NCI-H526 treated with DMSO at 0.1 percent for 48 hours (cell line): ENCODE results near the gene UBALD1.

Source experiments
- DNase-seq: peaks from one replicate; lab custom pipeline; 2025; lab: John Stamatoyannopoulos, UW

Gene UBALD1

DNA sequence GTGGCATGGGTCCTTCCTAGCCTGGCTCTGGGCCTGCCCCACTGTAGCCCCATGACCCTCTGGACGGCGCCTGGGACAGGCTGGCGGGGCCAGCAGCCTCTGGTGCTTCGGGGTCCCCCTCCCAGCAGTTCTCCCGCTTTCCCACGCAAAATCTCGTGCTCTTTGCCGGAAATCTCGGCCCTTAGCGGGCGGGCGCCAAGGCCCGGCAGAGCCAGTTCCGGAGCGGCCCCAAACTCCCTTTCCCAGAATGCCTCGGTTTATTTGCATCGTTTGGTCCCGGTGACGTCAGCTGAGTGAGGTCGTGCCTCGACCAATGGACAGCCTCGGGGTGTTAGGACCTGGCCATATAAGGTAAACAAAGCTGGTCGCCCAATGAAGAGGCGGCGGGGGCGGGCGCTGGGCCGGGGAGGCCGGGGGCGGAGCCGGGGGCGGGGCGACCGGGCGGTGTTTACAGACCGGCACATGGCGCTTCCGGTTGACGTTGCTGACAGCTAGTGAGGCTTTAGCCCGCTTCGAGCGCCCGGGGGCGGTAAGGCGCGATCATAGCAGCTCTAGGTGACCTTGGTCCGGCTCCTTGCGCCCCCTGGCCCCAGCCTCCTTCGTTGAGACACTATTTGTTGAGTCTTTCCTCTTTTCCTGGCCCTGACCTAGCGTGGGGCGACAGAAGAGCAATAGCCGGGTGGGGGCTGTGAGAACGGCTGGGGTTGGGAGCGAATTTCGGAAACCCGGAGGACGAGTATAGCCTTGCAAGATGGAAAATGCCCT lies 1.5 kb upstream of the UBALD1 start:
- DNase-seq: peak; percentile 94

DNA sequence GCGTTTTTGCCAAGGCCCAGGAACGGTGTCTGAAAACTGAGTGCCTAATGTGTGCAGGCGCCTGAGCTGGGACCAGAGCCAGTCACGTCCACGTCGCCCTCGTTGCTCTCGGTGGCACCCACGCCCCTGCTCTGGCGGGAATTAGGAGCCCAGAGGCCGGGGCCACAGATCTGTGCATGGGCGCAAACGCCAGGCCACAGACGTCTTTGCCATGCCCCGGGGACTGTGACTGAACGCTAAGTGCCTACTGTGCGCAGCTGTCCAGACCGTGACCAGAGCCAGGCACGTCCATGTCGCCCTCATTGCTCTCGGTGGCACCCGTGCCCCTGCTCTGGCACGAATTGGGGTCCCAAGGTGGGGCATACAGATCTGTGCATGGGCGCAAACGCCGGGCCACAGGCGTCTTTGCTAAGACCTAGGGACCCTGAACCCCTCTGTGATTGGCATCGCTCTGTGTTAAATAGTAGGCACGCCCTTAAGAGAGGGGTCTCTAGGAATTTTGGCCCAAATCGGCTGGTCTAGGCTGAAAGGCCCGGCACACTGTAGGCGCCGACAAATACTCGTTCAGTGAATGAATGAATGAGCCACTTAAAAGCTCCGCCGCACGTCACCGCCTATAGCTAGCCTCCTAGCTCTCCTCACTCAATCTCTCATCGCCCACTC lies 827 bp upstream of the UBALD1 start:
- DNase-seq: no peak

DNA sequence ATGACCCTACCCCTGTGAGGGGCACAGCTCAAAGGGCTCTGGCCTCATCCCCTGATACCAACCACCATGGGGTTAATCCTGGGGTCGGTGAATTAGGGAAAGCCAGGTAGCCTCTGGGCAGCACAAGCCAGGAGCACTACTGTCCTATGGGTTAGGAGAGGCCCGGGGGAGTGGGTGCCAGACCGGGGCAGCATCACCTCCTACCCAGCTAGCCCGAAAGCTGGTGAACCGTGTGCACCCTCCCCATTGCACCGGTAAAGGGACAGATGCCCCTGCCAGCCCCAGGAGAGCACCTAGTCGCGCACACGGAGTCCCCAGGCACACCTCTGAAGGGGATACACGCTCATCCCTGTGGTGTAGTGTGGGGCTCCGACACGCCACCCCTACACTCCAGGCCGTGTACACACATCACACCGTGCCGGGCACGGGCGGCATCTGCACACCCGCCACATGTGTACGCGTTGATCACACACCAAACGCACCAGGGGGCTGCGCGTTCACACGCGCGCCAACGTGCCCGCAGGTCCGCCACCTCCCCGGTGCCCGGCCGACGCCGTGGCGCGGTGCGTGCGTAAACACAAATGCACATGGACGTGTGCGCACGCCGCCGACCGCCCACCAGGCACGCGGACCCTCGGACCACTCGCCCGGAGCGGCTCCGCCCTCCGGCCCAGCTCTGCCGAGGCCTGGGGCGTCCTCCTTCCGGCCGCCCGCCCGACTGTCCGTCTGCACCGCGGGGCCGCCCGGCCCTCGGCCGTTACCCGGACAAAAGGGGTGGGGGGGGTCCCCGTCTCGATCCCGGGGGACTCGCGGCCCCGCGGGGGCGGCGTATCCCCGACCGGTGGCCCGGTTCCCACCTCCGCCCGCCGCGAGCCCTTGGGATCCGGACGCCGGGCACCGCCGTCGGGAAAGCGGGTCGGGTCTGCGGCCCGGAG lies 785 bp downstream of the UBALD1 start:
- DNase-seq: no peak

DNA sequence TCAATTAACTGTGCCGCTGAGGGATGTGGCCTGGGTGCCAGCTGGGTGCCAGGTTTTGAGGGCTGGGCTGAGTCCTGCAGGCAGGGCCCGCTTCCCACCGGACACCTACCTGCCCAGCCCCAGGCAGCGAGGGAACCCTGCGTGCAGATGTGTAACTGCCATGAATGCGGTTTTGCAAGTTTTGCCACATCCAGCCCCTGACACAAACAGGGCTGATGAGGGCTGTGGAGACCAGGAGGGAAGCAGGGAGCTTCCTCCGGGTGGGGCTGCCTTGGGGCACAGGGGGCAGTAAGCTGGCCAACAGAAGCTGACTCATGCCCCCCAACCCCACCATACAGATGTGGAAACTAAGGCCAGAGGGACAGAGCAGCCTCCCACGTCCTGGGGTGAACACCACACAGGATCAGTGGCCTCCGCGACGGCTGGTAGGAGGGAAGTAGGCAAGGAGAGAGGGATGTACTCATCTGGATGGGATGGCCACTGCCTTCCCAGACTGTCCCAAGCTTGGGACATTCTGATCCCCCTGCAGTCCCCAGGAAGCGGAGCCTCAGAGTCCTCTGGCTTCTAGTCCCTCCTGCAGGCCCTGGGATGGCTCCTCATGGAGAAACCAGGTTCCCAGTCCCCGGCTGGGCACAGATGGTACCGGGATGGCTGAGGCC lies 1.6 kb downstream of the UBALD1 start:
- DNase-seq: no peak

DNA sequence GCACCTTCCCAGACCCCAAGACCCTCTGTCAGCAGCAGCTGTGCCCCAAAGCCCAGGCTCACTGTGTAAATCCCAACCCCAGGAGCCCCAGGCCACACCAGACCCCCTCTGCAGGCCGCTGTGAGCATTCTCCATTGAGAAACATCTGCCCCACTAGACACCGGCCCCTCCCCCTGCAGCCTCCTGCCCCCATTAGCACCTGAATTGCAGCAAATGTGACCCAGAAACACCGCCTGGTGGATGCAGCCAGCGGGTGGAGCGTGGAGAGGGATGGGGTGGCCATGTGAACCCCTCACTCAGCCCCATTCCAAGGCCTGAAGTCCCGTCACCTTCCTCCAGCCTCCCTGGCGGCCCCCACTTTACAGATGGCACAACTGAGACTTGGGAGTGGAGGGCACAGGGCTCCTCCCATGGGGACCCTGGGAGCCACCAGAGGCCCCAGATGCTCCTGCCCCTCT lies 2.2 kb downstream of the UBALD1 start:
- DNase-seq: no peak

DNA sequence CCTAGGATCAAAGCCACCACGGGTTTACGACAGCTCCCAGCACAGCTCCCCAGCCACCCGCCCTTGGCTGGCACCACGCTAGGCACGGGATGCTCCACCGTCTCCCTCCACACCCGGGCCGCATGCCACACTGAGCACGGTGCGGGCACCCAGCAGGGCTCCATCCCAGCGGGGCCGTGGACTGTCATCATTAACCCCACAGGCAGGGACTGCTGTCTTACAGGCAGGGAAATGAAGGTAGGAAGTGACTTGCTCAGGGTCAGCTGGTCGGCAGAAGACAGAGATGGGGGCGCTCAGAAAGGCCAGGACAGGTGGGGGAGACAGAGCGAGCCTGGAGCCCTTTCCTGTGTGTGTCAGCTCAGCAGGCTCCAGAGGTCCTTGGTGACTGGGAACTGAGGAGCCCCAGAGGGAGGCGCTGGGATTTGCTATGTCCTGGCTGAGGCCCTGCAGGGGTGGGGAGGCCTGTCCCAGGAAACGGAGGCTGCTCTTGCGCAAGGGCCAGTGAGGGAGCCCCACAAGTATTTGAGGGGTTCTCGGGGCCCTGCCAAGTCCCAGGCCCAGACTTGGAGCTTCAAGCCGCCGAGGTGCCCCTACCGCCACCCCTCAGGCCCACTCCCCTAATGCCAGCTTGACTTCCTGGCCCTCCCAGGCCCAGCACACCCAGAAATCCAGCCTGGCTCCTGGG lies 3.2 kb downstream of the UBALD1 start:
- DNase-seq: no peak

DNA sequence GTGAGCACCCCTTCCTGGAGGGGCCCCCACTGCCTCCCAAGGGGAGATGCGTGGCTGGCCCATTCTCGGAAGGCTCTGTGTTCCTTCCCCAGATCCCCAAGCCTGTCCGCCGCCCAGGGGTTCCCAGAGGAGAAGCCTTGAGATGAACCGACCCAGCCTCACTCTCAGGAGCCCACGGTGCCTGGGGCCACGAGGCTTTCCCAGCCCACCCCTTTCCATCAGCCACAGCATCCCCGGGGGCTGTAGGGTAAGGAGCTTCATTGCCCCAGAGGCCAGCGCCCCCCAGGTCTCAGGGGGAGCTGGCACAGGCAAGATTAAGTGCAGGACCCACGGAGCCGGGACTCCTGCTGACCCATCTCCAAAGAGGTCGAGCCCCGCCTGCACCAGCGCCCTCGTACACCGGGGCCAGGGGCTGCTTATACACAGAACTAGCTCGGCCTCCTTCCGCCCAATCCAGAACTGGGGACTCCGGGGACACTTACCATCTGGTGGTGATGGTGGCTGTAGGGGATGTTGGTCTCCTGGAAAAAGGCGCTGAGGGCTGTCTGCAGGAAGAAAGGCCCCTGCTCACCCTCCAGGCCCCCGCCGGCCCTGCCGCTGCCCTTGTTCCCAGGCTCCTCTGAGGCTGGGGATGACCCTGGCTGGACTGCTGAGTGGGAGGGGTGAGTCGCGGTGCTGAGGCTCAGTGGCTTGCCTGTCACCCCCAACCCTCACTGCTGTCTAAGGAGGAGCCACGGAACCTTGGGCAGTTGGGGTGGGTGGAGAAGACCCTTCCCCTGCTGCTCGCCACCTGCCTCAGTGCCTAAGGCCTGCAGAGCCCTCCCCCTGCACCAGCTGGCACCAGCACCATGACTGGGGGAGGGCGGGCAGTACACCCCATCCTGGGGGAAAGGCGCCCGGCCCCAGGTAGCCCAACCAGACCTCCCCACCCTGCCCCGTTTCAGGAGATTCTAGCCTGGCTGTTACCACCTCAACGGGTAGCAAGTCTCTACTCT lies 4.4 kb downstream of the UBALD1 start:
- DNase-seq: no peak

DNA sequence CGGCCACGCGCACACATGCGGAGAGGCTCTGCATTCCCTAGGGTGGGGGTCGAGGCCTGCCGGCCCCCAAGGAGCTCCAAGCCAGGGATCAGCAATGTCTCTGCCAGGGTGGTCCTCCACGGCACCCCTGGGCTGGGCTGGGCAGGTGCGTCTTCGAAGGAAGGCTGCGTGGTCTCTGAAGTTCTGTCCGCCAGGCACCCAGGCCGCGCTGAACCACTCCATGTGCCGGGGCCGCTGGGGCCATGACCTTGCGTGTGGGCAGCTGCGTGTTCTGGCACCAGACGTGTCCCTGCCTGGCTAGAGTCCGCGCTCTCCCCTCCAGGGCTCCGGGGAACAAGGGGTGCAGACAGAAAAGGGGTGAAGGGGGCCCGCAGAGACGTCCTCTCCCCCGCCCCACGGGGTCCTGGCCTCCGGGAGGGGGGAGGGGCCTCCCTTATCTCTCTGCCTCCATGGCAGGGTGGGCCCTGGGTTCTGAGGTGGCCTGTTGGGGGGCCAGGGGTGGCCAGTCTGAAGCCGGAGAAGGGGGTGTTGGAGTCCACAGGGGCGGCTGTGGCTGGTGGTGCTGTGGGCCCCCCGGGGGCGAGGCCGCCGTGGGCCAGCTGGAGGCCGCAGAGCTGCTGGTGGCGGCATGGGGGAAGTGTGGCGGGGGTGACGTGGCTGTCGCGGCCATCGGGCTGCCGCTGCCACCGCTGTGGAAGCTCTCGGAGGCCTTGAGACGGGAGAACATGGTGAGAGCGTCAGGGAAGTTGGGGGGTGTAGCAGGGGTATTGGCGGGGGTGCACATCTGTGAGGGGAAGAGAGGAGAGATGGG lies 5.3 kb downstream of the UBALD1 start:
- no peak for DNase-seq

DNA sequence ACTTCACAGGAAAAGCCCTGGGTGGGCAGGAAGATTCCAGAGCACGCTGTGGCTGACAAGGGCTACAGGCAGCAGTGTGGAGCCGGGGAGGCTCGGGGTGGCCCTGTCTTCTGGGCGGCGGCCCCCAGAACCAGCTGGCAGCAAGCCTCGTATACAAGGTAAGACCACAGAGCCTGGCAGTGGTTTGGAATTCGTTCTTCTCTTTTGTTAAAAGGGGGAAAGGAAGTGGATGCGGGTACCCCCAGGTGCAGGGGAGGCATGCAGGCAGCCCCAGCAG lies 6.0 kb downstream of the UBALD1 start:
- DNase-seq: no peak

DNA sequence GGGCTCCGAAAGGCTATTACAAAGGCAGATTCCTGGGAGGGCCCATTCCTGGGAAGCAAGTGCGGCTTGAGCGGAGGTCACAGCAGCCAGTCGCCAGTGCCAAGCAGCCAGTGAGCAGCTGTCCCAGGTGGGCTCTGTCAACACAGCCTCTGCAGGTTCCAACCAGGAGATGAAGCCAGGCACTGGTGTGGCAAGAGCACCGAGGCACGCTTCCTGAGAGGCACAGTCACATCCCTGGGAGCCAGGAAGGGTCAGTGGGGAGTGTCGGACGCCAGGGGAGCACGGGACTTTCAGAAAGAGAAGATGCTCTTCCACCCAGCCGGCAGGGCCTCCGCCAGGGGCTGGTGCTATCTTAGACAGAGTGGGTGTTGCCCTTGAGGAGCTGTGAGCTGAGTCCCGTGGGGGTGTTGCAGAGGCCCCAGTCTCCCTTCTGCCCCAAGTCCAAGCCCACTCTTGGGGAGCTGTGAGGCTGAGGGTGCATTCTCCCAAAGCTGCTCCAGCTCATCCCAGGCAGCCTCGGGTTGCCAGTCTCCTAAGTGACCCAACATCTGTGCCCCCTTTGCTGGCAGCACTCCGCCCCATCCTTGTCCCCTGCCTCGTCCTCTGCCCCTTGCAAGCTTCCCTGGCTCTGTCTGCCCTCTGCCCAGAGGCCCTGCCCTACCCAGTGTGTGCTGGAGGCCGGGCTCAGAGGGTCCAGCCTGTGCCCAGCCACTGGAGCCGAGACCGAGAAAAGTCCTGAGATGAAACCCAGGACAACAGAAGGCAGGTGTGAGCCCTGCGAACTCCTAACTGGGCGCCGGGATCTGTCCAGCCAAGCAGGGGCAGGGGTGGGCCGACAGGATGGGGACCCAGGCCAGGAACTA lies 6.6 kb downstream of the UBALD1 start:
- DNase-seq: no peak

DNA sequence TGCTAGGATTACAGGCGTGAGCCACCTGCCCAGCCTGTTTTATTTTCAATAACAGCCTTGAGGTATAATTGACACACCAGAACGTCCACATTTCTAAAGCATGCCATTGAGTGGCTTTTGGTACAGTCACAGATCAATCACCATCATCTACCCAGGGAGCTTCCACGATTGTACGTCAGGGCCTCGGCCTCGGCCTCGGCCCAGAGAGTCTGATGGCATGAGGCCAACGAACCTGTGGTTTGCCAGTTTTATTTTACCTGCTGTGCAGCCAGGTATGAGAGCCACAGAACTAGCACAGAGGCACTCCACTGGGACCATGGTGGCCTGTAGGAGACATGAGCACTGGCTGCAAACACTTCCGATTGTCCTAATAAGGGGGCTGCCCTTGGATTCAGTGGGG lies 8.3 kb downstream of the UBALD1 start:
- DNase-seq: no peak

DNA sequence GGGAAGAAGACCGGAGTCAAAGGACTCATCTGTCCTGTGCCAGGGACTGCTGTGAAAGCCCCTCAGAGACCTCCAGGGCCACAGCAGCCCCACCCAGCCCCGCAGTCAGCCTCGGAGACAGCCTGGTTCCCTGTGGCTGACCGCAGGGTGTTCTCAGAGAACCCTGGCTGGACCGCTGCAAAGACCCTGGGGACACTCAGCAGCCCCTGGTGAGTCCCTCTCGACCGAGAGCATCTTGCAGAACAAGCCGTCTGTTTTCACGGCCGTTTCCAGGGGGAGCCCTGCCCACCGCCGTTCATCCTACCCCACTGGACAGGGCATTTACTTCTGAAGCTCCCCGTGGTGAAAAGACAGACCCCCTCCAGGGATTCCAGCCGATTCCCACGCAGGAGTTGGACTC lies 10.3 kb downstream of the UBALD1 start:
- DNase-seq: no peak

DNA sequence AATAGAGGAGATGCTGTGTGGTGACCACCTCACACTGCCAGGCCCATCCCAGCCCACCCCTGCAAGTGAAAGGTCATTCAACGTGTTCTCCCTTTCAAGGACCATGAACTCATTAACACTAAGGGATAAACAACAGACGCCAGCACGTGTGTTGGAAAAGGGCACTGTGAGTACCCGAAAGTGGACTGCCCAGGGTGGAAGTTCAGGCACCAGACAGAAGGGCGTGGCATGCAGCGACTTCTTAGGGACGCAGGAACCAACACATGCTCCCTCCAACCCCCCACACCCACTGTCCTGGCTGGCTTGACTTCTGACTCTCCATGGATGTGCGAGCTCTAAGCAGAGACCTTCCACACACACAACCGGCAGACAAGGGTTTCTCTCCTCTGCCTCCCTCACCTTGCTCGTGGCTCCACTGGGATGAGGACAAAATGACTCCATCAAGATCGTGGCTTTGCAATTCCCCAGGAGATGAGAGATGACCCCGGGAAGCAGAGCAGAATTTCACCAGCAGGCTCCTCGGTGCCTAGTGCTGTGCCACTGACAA lies 11.0 kb downstream of the UBALD1 start:
- DNase-seq: no peak

DNA sequence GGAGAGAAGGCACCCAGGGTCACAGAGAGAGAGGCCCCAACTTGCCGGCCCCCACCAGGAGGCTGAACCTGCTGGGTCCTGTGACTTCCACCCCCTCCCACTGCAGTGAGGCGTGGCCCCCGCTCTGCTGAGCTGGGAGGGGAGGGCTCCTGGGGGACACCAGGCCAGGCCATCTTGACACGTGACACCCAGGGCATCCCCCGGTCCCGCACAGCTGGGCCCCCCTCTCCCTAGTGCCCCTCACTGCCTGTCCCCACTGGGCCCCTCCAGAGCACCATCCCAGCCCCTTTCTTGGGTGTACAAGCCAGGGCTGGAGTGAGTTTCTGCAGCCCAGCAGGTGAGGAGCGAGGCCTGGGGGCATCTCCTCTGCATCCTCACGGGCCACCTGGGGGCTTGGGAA lies 12.4 kb downstream of the UBALD1 start:
- DNase-seq: no peak

DNA sequence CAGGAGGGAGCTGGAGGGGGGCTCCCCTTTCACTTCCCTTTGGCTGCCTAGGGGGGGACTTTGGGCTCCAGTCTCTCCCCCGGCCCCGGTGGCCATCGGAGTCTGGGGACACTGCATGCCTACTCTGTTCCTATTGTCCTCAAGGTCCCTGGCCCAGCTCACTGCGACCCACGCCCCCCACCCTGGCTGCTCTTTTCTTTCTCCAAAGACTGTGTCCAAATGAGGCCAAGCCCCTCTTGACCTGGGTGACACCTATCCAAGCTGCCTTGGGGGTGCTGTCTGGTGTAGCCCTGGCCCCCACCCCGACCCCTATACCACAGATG lies 12.9 kb downstream of the UBALD1 start:
- DNase-seq: no peak

DNA sequence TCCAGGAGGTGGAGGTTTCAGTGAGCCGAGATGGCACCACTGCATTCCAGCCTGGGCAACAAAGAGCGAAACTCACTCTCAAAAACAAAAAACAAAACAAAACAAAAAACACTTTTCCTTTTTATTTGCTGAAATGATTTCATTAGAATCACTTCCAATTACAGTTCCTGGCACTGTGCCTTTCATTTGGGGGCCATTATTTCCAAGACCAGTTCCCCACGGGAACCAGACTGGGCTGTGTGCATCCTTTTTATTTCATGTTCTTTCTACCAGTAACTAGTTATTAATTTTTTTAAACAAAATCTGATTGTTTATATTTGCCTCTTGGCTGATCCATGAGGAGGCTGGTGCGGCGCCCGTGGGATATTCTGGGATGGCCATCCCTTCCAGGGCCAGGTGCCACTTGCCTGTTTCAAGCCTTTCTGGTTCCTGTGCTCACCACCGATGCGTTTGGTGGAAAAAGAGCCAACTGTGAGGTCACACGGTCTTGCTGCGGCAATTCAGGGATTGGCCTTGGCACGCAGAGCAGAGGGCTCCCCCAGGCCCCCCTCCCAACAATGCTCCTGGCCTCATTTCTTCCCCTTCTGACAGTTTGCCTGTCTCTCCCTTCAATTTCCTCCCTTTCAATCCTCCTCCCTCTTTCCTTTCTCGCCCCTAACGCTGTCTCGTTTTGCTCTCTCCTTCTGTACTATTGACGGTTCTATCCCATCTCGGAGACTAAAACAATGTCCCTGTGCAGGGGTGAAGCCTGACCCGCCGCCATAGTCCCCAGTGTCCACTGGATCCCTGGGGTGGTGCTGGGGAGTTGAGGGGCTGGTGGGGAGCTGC lies 13.4 kb downstream of the UBALD1 start:
- DNase-seq: no peak

DNA sequence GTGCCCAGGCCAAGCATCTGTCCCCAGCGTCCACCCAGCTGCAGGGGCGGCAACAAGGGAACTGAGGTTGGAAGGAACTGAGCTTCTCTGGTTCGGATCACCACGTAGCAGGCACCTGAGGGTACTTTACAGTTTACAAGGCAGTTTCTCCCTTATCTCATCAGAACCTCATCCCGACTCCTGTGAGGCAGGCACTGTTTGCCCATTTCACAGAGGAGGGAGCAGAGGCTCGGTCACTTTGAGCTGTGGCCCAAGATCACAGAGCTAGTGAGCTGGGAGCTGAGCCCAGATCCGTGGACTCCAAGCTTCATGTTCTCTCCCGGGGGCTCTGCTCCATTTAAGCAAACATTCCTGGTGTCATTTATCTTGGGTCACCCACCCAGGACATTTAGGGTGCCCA lies 15.1 kb downstream of the UBALD1 start:
- DNase-seq: no peak

DNA sequence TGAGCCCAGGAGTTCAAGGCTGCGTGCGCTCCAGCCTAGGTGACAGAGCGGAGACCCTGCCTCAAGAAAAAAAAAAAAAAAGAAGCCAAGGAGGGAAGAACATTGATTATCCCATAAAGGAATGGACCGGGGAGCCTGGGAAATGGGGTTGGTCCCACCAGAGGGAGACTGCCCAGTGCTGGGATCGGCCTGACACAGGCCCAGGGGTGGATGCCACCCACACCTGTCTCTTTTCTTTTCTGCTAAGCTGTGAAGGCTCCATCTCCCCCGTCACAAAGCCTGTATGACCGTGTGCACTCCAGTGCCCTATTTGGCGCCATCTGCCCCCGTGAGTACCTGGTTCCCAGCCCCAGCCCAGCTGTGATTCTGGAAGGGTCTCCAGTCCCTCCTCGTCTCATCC lies 15.7 kb downstream of the UBALD1 start:
- no peak for DNase-seq
